CD4-positive, alpha-beta T cell treated with Interleukin-12 subunit alpha and Interleukin-12 subunit beta, for 1 hour (primary cell): Measurements from ENCODE around the gene CEACAM16.
"Not testable (repeated sequence)": the region's sequence is repeated elsewhere in the genome, so short reads cannot be mapped to it uniquely, and the experiment has no call there.

ENCODE experiments used
- DNase-seq: peaks from one replicate; pipeline ENCODE4 v3.0.0-alpha.2; 2020

Gene CEACAM16

GRCh38 chr19:44706506-44707236 lies 7.7 kb downstream of the CEACAM16 start:
- no peak for DNase-seq

- DNase-seq: no peak
Measured at GRCh38 chr19:44707794-44708193, 8.8 kb downstream of the CEACAM16 start.

- no peak for DNase-seq
Measured at GRCh38 chr19:44708940-44709339, 10.0 kb downstream of the CEACAM16 start.

GRCh38 chr19:44709434-44710266 lies 10.7 kb downstream of the CEACAM16 start:
- not testable (repeated sequence) for DNase-seq

GRCh38 chr19:44710483-44710882 lies 11.5 kb downstream of the CEACAM16 start:
- no peak for DNase-seq

GRCh38 chr19:44712864-44713515 lies 14.0 kb downstream of the CEACAM16 start:
- DNase-seq: no peak

- DNase-seq: no peak
Measured at GRCh38 chr19:44714597-44715169, 15.7 kb downstream of the CEACAM16 start.

GRCh38 chr19:44717603-44718002 lies 18.7 kb downstream of the CEACAM16 start:
- no peak for DNase-seq

- no peak for DNase-seq
Measured at GRCh38 chr19:44718441-44719261, 19.7 kb downstream of the CEACAM16 start.

GRCh38 chr19:44719262-44719701 lies 20.3 kb downstream of the CEACAM16 start:
- no peak for DNase-seq

- not testable (repeated sequence) for DNase-seq
Measured at GRCh38 chr19:44720396-44720795, 21.4 kb downstream of the CEACAM16 start.

GRCh38 chr19:44720945-44721344 lies 22.0 kb downstream of the CEACAM16 start:
- no peak for DNase-seq

GRCh38 chr19:44721369-44721768 lies 22.4 kb downstream of the CEACAM16 start:
- DNase-seq: not testable (repeated sequence)

GRCh38 chr19:44722131-44723121 lies 23.5 kb downstream of the CEACAM16 start:
- peak; percentile 24 for DNase-seq

GRCh38 chr19:44723299-44723951 lies 24.5 kb downstream of the CEACAM16 start:
- DNase-seq: no peak

- peak; percentile 85 for DNase-seq
Measured at GRCh38 chr19:44723952-44724319, 25.0 kb downstream of the CEACAM16 start.

GRCh38 chr19:44725251-44725650 lies 26.3 kb downstream of the CEACAM16 start:
- peak; percentile 21 for DNase-seq

- no peak for DNase-seq
Measured at GRCh38 chr19:44725684-44726083, 26.7 kb downstream of the CEACAM16 start.

GRCh38 chr19:44726465-44726864 lies 27.5 kb downstream of the CEACAM16 start:
- no peak for DNase-seq

- no peak for DNase-seq
Measured at GRCh38 chr19:44728178-44728577, 29.2 kb downstream of the CEACAM16 start.
